ENCODE data around the gene CSNK2A1.

Gene CSNK2A1

DNA sequence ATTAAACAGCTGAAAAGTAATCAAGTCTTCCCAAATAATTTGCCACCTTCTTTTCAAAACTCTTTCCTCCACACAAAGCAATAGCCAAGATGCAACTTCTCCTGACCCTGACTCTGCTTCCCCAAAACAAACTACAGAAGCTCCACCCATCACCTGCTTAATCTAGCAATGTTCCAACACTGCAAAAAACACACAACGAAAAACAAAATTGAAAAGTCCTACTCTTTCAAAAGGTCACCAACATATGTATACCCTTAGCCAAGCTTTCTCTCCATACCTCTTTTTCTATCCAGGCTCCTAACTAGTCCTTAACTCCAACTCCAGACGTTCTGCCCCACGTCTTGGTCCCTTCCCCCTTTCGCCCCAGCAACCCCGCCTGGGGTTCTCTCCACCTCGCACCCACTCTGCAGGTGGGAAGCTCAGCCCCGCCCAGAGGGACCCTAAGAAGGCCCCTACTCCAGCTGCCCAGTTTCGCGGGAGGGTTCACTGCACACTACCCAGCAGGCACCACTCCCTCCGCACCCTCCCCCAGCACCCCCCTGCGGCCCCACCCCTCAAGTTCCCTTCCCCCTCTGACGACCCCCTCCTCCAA is 717 bp downstream of the CSNK2A1 start:
- no peak for TF ChIP-seq EZH2 (IDR thresholded peaks at IDR 0.05)
- TF ChIP-seq FOXP2 (optimal IDR thresholded peaks at IDR 0.05; ENCODE audit: control extremely low read depth, extremely low read length, insufficient read depth), result no peak
- Histone ChIP-seq H3K27ac (peak overlapping the region; percentile 98), H3K9me3 (ENCODE audit: low read depth, low read length) (peaks cover 30% of the 10 kb centered on the region), H3K4me3 (peak overlapping the region; percentile 96), H3K9ac (ENCODE audit: insufficient read length) (peak overlapping the region; percentile 99), H3K36me3 (ENCODE audit: insufficient read depth, low read length) (peaks cover 44% of the 10 kb centered on the region)
- no peak for DNase-seq (ENCODE audit: low read depth, low spot score)

DNA sequence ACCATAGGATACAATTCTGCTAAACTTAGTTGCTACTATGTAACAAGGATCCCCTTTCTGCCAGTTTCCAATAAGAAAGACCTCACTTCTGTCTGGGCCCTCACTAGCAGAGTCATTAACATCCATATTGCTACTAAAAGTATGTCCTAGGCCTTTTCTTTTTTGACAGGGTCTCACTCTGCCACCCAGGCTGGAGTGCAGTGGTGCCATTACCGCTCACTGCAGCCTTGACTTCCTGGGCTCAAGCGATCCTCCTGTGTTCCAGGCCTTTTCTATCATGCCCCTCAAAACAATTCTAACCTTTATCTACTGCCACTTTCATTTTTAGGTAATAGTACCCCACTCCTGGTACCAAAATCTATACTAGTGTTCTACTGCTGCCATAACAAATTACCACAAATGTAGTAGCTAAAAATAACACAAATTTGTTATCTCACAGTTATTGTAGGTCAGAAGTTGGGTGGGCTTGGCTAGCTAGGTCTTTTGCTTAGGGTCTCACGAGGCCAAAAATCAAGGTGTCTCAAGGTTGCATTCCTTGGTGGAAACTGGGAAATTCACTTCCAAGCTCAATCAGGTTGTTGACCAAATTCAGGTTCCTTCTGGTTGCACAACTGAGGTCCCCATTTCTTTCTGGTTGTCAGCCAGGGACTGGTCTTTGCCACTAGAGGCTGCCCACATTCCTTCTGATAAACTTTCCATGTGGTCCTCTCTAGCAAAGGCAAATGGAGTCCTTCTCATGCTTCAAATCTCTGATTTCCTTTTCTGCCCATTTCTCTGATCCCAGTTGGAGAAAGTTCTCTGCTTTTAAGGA is 3.0 kb downstream of the CSNK2A1 start:
- H3K36me3 ChIP-seq (ENCODE audit: insufficient read depth, low read length), result peaks cover 49% of the 10 kb centered on the region

DNA sequence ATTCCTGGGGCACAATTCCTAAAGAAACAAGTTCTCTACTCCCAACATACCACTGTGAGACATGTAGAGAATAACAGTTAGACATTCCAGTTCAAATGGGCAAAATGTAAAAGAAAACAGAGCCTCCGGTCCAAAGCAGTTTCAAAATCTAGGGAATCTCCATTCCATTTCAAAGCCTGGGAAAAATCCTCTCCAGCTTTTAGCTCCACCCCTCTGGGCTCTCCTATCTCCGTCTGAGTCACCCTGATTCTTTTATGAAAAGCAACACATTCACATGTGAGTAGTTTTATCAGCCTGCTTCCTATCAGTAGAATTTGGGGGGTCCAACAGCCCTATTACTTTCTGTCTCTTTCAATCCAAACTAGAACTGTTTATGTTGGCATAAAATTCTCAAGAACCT is 3.7 kb downstream of the CSNK2A1 start:
- Histone ChIP-seq H3K36me3 (ENCODE audit: insufficient read depth, low read length) (peaks cover 53% of the 10 kb centered on the region), H3K9me3 (ENCODE audit: low read depth, low read length) (peaks cover 30% of the 10 kb centered on the region), H3K4me3 (no peak overlapping the region), H3K9ac (ENCODE audit: insufficient read length) (no peak overlapping the region), H3K27ac (no peak overlapping the region)
- no peak for TF ChIP-seq FOXP2 (optimal IDR thresholded peaks at IDR 0.05; ENCODE audit: control extremely low read depth, extremely low read length, insufficient read depth)
- no peak for TF ChIP-seq POLR2AphosphoS5 (IDR thresholded peaks at IDR 0.05; ENCODE audit: borderline replicate concordance, low read depth, low read length)
- no peak for TF ChIP-seq EZH2 (IDR thresholded peaks at IDR 0.05)
- no peak for DNase-seq (ENCODE audit: low read depth, low spot score)

More for the DNA sequence above, 3.0 kb downstream of the CSNK2A1 start:
- peaks cover 30% of the 10 kb centered on the region for H3K9me3 ChIP-seq (ENCODE audit: low read depth, low read length)
- no peak overlapping the region for H3K27ac ChIP-seq
- 0 out of 2 replicates have a peak overlapping the region, but pooled peaks have one; percentile 2 for H3K4me3 ChIP-seq
- no peak for DNase-seq (ENCODE audit: low read depth, low spot score)
- TF ChIP-seq FOXP2 (optimal IDR thresholded peaks at IDR 0.05; ENCODE audit: control extremely low read depth, extremely low read length, insufficient read depth), result no peak
- TF ChIP-seq POLR2AphosphoS5 (IDR thresholded peaks at IDR 0.05; ENCODE audit: borderline replicate concordance, low read depth, low read length), result no peak
- no peak for TF ChIP-seq EZH2 (IDR thresholded peaks at IDR 0.05)
- no peak overlapping the region for H3K9ac ChIP-seq (ENCODE audit: insufficient read length)

DNA sequence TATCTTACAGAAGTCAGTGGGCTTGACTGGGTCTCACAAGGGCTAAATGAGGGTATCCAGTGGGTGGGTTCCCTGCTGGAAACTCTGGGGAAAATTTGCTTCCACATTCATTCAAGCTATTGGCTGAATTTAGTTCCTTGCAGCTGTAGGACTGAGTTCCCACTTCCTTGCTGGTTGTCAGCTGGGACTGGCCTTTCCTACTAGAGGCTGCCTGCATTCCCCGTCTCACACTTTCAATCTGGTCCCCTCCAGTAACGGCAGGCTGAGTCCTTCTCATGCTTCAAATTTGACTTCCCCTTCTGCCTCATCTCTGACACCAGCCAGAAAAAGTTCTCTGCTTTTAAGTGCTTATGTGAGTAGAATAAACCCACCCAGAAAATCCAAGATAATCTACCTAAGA is 4.4 kb downstream of the CSNK2A1 start:
- Histone ChIP-seq H3K9ac (ENCODE audit: insufficient read length) (no peak overlapping the region), H3K36me3 (ENCODE audit: insufficient read depth, low read length) (peaks cover 58% of the 10 kb centered on the region), H3K9me3 (ENCODE audit: low read depth, low read length) (peaks cover 30% of the 10 kb centered on the region), H3K4me3 (no peak overlapping the region), H3K27ac (no peak overlapping the region)
- DNase-seq (ENCODE audit: low read depth, low spot score), result no peak
- TF ChIP-seq POLR2AphosphoS5 (IDR thresholded peaks at IDR 0.05; ENCODE audit: borderline replicate concordance, low read depth, low read length) (no peak), EZH2 (IDR thresholded peaks at IDR 0.05) (no peak)

DNA sequence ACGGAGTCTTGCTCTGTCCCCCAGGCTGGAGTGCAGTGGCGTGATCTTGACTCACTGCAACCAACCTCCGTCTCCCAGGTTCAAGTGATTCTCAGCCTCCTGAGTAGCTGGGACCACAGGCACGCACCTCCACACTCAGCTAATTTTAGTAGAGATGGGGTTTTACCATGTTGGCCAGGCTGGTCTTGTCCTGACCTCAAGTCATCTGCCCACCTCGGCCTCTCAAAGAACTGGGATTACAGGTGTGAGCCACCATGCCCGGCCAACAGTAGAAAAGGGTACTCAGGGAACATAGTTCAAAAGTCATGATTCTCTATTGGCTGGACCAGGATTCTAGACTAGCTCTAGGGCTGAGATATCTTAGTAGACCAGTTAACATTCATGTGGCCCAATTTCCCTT is 5.6 kb downstream of the CSNK2A1 start:
- no peak for DNase-seq (ENCODE audit: low read depth, low spot score)
- Histone ChIP-seq H3K9ac (ENCODE audit: insufficient read length) (no peak overlapping the region), H3K4me3 (no peak overlapping the region), H3K9me3 (ENCODE audit: low read depth, low read length) (peaks cover 33% of the 10 kb centered on the region), H3K36me3 (ENCODE audit: insufficient read depth, low read length) (peaks cover 70% of the 10 kb centered on the region), H3K27ac (no peak overlapping the region)
- TF ChIP-seq POLR2AphosphoS5 (IDR thresholded peaks at IDR 0.05; ENCODE audit: borderline replicate concordance, low read depth, low read length) (no peak), EZH2 (IDR thresholded peaks at IDR 0.05) (no peak), FOXP2 (optimal IDR thresholded peaks at IDR 0.05; ENCODE audit: control extremely low read depth, extremely low read length, insufficient read depth) (no peak)

DNA sequence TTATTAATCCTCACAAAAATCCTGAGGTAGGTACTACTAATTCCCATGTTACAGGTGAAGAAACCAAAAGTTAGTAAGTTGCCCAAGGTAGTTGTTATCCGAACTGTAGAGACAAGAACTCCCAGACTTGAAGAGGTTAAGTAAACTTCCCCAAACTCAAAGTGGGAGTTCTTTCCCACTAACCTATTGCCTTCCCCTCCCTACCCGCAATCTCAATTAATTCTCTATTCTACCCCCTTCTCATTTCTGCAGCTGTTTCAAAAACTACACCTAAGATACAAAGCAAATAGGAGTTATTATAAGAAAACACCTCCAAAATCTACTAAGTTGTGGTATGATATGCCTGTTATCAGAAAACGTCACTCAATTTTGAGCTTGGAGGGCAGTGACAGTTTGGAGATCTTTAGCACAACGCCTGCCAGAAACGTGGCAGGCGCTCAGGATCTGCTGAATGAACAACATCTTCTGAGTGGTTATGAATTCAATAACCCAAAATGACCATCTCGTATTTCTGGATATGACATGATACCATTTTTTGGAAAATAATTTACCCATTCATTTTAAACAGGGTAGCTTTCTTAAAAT is 7.1 kb downstream of the CSNK2A1 start:
- no peak overlapping the region for H3K4me3 ChIP-seq
- DNase-seq (ENCODE audit: low read depth, low spot score), result no peak
- TF ChIP-seq EZH2 (IDR thresholded peaks at IDR 0.05) (no peak), FOXP2 (optimal IDR thresholded peaks at IDR 0.05; ENCODE audit: control extremely low read depth, extremely low read length, insufficient read depth) (no peak), POLR2AphosphoS5 (IDR thresholded peaks at IDR 0.05; ENCODE audit: borderline replicate concordance, low read depth, low read length) (no peak)
- no peak overlapping the region for H3K9ac ChIP-seq (ENCODE audit: insufficient read length)
- no peak overlapping the region for H3K27ac ChIP-seq
- H3K36me3 ChIP-seq (ENCODE audit: insufficient read depth, low read length), result peaks cover 74% of the 10 kb centered on the region
- peaks cover 36% of the 10 kb centered on the region for H3K9me3 ChIP-seq (ENCODE audit: low read depth, low read length)

DNA sequence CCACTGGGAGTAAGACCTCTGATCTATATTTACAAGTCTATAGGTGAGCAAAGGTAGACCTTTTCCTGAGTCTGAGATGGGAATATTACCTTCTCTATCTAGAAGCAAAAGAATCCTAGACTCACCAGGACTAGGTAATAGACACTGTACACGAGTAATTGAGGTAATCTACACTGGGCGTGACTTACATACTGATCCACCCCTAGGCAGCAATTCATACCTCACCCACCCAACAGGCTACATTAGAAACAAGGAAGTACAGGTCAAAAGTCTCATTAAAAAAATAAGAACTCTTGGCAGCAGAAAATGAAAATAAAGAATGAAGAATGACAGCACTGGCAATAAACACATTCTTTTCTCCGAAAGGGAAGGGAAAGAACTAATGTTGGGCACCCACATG is 7.6 kb downstream of the CSNK2A1 start:
- DNase-seq (ENCODE audit: low read depth, low spot score), result no peak
- TF ChIP-seq EZH2 (IDR thresholded peaks at IDR 0.05) (no peak), FOXP2 (optimal IDR thresholded peaks at IDR 0.05; ENCODE audit: control extremely low read depth, extremely low read length, insufficient read depth) (no peak), POLR2AphosphoS5 (IDR thresholded peaks at IDR 0.05; ENCODE audit: borderline replicate concordance, low read depth, low read length) (no peak)
- no peak overlapping the region for H3K4me3 ChIP-seq
- no peak overlapping the region for H3K27ac ChIP-seq
- H3K9me3 ChIP-seq (ENCODE audit: low read depth, low read length), result peaks cover 35% of the 10 kb centered on the region
- H3K9ac ChIP-seq (ENCODE audit: insufficient read length), result no peak overlapping the region
- peaks cover 74% of the 10 kb centered on the region for H3K36me3 ChIP-seq (ENCODE audit: insufficient read depth, low read length)

DNA sequence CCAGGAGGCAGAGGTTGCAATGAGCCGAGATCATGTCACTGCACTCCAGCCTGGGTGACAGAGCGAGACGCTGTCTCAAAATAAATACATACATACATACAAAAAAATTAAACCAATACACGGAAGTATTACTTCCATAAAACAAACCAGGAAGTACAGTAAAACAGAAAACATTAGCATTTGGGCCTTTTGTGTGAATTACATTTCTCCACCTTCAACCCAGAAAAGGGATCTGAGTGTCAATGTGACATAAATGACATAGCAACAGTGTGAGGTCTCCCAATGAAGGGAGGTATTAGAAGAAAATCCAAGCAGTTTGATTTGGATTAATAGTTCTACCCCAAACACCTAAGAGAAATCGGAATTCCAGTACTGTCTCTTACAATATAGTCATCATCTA is 10.1 kb downstream of the CSNK2A1 start:
- peaks cover 74% of the 10 kb centered on the region for H3K36me3 ChIP-seq (ENCODE audit: insufficient read depth, low read length)
- H3K9me3 ChIP-seq (ENCODE audit: low read depth, low read length), result peaks cover 21% of the 10 kb centered on the region
- TF ChIP-seq EZH2 (IDR thresholded peaks at IDR 0.05), result no peak
- no peak for TF ChIP-seq POLR2AphosphoS5 (IDR thresholded peaks at IDR 0.05; ENCODE audit: borderline replicate concordance, low read depth, low read length)
- TF ChIP-seq FOXP2 (optimal IDR thresholded peaks at IDR 0.05; ENCODE audit: control extremely low read depth, extremely low read length, insufficient read depth), result no peak
- no peak overlapping the region for H3K27ac ChIP-seq
- H3K9ac ChIP-seq (ENCODE audit: insufficient read length), result no peak overlapping the region
- H3K4me3 ChIP-seq, result no peak overlapping the region
- no peak for DNase-seq (ENCODE audit: low read depth, low spot score)

Data from SK-N-MC (cell line).